VCaP (cell line): ENCODE measurements around the gene TBX22.
"Not testable (repeated sequence)": the region's sequence is repeated elsewhere in the genome, so short reads cannot be mapped to it uniquely, and the experiment has no call there.

Experiments
- H3K27ac ChIP-seq: fragments of 450-650 bp; 2 replicates; pipeline ENCODE4 v1.5.1; 2017
- CTCF ChIP-seq: fragments of 450-650 bp; conservative IDR thresholded peaks from 2 replicates; pipeline ENCODE4 v1.5.1; 2017; ENCODE audit warnings: mild to moderate bottlenecking, moderate library complexity

The TBX22 gene

GRCh38 chrX:80026116-80026515 is 11.6 kb downstream of the TBX22 start:
- TF ChIP-seq CTCF: no peak
- H3K27ac ChIP-seq: no peak overlapping the region

- H3K27ac ChIP-seq: not testable (repeated sequence)
Observed at GRCh38 chrX:80066156-80066555, 51.6 kb downstream of the TBX22 start.

- not testable (repeated sequence) for H3K27ac ChIP-seq
Observed at GRCh38 chrX:80075625-80076024, 61.1 kb downstream of the TBX22 start.
